NOMO-1 treated with DMSO at 0.1 percent for 48 hours (cell line): Measurements from ENCODE around the gene FNDC3B.
"Not testable (repeated sequence)": the region's sequence is repeated elsewhere in the genome, so short reads cannot be mapped to it uniquely, and the experiment has no call there.

ENCODE experiments used
- DNase-seq: peaks from one replicate; lab custom pipeline; 2025; ENCODE audit not compliant: unreplicated experiment; lab: John Stamatoyannopoulos, UW

FNDC3B gene

DNA sequence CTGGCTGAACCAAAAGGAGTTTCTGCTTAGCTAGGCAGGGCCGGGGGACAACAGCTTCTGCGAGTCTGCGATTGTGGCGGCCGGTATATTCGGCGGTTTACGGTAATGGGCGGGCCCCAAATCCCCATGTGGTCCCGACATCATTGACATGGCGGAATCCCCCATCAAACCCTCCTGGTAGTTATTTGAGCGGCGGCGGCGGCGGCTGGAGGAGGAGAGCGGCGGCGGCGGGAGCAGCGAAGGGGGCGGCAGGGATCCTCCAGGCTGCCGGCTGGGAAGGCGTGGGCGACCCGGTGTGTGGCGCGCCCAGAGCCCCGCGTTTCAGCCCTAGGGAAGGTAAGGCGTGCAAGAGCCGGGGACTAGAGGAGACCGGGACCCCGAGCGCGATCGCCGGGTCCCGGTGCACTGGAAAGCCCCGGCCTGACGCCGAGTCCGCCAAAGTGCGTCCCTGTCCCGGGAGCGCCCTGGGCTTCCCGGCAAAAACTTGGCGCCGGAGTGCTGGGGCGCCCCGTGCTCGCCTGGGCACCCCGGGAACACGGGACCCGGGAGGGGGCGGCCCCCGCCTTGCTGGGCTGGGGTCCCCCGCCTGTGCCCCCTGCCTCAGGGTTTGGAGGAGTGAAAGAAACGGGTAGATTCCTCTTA lies at the start of gene FNDC3B:
Gene FNDC3B (plus strand): TSS at position 143 of the 642 bp plus-strand sequence. CDS start 72,902 bp downstream, outside the sequence.
- peak; percentile 98 for DNase-seq

DNA sequence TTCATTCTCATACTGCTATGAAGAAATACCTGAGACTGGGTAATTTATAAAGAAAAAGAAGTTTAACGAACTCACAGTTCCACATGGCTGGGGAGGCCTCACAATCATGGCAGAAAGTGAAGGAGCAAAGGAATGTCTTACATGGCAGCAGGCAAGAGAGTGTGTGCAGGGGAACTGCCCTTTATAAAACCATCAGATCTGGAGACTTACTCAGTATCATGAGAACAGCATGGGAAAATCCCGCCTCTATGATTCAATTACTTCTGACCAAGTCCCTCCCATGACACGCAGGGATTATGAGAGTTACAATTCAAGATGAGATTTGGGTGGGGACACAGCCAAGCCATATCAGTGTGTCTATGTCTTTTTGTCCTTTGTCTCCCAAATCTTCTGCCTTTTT lies 49.1 kb upstream of the FNDC3B start:
- not testable (repeated sequence) for DNase-seq

DNA sequence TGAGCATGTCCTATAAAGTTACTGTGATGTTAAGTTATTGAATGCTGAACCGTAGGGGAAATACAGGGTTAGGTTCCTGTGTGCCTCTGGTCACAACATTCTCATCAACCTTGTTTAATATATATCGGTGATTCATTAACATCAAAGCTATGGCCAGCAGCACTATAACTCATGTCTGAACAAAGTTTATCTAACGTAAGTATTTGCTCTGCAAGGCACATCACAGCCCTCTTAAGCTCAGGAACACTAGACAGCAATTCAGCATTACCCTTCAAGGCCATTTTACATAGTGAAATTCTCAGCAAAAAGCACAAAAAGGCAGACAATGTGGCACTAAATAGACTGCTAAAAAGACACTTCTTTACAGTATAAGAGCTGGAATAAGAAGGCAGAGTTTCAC lies 48.2 kb upstream of the FNDC3B start:
- DNase-seq, result no peak

DNA sequence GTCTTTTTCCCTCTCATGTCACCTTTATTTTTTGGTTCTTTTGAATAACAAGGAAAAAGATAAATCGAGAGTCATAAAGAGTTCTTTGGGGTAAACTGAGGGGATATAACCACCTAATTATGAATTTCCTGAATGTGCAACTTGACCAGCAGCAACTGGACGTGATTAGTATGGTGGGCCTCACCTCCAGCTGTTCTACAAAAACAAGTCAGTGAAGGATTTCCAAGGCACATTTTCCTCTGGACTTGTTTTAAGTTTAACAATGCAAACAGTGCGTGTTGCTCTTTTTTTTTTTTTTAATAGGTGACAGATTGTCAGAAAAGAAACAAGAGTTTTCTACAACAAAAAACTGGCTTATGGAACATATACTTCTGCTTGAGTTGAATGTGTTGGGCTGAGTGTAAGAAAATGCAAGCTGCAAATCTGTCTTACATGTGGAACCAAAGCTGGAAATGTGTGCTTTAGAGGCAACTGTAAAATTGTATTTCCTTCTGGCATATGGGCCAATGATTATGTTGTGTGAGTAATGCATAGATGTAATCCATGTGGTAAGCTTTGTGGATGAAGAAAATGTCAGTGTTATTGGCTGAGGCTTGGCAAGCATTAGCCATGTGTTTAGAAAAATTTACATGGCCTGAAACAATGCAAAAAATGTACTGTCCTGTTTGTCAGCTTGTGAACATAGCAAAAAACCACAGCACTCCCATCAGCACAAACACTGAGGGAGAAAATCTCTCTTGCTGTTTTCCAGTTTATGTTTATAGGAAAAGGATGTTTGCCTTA lies 44.5 kb upstream of the FNDC3B start:
- DNase-seq, result no peak

DNA sequence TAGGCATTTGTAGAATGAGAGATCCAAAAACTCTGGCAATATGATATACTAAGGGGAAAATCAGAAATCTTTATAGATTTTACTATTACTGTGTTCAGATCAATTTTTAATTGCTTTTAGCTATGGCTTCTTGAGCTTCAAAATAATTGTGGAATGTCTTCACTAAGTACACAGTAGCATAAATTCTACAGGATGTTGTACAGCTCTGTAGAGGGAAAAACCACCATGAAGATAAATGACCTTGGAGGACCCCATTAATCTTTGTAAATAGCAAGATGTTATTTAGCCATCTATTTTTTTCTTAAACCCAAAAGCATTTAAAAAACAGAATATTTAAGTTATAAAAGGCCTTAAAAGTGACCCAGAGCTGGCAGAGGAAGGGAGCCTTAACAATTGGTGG lies 43.9 kb upstream of the FNDC3B start:
- no peak for DNase-seq

DNA sequence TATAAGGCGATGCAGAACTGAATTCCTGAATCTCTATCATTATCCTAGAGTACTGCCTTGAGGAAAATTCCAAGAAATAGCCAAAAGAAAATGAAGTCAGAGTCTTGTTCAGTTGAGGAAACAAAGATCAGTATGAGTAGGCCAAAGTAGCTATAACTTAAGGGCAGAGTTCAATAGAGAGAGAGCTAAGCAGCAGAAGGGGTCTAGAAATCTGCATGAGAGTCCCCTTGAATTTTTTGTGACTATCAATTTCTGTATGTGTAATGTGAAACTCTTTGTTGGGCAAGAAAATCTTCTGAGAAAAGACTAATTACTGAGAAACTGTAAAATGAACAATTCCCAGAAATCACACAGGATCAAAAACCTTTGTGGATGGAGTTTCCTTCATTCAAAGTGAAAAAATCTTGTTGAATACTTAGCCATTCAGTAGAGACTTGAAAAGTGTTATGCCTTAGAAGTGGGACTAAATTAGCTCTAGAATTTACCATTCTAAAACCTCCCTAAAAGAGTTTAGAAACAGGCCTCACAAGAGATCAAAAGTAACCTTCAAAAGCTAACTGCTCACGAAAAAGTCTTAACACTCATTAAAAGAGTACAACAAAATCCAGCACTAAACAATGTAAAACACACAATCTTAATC lies 43.1 kb upstream of the FNDC3B start:
- DNase-seq, result no peak

DNA sequence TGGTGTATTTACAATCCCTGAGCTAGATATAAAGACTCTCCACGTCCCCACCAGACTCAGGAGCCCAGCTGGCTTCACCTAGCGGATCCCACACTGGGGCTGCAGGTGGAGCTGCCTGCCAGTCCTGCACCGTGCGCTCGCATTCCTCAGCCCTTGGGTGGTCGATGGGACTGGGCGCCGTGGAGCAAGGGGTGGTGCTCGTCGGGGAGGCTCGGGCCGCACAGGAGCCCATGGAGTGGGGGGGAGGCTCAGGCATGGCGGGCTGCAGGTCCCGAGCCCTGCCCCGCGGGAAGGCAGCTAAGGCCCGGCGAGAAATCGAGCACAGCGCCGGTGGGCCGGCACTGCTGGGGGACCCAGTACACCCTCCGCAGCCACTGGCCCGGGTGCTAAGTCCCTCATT lies 40.6 kb upstream of the FNDC3B start:
- DNase-seq, result not testable (repeated sequence)

DNA sequence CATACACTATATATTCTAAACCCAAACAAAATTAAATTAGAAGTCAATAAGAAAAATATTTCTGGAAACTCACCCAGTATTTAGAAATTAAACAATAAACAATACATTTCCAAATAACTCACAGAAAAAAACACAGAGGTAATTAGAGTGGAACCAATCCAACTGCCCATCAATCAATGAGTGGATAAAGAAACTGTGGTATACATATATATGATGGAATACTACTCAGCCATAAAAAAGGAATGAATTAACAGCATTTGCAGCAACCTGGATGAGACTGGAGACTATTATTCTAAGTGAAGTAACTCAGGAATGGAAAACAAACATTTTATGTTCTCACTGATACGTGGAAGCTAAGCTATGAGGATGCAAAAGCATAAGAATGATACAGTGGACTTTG lies 37.8 kb upstream of the FNDC3B start:
- DNase-seq, result not testable (repeated sequence)

DNA sequence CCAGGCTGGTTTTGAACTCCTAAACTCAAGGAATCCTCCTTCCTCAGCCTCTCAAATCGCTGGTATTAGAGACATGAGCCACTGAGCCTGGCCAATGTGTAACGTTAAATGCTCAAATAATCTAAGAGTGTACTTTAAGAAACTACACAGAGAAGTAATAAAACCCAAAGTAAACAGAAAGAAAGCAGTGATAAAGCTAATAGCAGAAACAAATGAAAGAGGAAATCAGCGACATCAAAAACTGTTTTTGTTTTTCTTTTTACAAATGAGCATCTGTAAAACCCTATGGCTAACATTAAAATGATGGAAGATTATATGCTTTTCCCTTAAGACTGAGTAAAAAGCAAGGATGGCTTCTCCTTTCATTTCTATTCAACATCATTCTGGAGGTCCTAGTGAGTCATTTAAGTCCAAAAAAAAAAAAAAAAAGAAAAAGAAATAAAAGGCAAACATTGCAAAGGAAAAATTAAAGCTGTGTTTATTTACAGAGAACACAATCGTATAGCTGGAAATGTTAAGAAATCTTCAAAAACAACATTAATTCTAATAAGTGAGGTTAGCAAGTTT lies 36.8 kb upstream of the FNDC3B start:
- no peak for DNase-seq

DNA sequence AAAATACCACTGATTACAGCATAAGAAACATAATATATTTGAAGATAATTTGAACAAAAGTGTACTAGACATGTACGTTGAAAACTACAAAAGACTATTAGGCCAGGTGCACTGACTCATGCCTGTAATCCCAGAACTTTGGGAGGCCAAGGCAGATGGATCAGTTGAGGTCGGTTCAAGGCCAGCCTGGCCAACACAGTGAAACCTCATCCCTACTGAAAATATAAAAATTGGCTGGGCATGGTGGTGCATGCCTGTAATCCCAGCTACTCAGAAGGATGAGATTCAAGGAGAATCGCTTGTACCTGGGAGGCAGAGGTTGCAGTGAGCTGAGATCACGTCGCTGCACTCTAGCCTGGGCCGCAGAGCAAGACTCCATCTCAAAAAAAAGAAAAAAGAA lies 36.2 kb upstream of the FNDC3B start:
- no peak for DNase-seq

DNA sequence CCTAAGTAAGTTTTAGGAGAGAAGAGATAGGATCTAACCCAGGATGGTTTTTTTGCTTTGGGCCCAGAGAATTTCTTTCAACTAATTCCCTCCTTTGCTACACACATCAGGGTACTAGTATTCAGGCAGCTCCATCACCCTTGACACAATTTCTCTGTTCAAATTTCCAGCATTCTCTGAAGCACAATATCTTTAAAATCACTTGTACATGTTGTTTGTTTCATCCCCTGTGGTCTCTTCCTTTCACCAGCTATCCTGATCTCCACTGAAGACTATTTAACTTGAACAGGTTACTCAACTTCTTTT lies 32.4 kb upstream of the FNDC3B start:
- DNase-seq, result no peak

DNA sequence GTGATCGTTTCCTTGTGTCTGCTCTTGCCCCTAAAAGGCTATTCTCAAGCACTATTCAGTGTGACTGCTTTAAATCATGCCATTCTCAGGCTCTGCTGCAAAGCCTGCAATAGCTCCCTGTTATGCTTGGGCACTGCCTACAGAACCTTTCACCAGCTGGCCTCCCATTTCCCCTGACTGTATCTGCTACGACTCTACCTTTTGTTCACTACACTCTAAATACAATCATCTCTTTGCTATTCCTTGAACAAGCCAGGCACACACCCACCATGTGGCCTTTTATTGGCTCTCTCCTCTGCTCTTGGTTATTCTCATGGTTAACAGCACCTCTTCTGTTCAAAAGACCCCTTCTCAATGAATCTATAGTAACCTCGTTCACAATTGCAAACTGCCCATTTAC lies 29.6 kb upstream of the FNDC3B start:
- no peak for DNase-seq

DNA sequence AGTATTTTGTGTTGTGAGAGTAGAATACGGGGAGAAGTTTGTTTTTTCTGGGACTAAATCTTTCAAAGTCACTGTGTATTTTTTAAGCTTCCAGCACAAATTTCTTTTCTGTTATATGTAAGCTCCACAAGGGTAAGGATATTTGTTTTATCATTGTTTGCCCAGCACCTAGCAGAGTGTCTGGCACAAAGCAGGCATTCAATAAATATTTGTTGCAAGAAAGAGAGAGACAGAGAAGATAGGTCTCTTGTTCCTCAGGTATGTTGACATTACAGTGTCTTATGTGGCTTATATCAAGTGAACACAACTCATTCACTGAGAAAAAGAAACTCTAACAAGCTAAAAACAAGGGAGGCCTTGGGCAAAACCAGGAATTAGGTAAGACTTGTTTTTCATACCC lies 26.6 kb upstream of the FNDC3B start:
- DNase-seq, result no peak

DNA sequence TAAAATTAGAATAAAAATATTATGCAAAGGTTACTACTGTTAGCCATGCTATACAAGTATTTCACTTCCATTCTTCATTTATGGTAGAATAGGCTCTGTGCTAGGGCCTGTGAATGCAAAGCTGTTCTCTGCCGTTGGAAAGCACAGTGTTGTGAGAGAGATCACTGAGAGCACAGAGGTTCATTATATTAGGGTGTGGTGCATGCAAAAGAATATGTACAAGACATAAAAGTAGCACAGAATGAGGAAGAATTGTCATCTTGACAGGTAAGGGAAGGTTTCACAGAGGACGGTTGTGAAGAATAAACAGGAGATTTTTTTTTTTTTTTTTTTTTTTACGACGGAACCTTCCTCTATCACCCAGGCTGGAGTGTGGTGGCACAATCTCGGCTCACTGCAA lies 25.2 kb upstream of the FNDC3B start:
- no peak for DNase-seq

DNA sequence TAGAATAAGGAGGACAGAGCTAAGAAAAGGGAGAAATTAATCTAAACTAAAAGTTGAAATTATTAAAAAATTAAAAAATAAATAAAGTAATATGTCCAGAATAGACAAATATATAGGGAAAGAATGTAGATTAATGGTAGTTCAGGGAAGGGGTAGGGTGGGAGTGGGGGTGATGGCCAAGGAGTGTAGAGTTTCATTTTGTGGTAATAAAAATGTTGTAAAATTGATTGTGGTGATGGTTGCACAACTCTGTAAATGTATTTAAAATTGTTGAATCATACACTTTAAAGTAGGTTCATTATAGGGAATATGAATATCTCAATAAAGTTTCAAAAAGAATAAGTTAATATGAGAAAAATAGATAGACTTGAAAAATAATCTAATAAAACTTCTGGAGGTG lies 21.0 kb upstream of the FNDC3B start:
- peak; percentile 24 for DNase-seq

DNA sequence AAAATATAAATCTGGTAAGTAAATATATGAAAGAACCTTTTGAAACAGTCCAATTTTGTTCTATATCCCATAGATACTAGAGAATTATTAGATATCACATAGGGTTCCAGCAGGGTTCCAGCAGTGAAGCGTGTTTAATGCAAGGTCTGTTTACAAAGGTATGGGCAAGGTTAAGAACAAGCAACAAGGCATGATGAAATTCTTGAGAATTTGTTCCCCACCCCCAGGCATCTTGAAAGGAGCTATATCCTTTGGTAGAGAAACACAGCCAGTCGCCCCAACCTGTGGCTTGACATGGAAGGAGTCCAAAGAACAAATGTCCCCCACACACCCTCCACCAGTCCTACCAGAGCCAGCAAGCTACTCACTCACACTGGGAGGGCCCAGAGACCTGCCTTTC lies 18.6 kb upstream of the FNDC3B start:
- DNase-seq, result no peak

DNA sequence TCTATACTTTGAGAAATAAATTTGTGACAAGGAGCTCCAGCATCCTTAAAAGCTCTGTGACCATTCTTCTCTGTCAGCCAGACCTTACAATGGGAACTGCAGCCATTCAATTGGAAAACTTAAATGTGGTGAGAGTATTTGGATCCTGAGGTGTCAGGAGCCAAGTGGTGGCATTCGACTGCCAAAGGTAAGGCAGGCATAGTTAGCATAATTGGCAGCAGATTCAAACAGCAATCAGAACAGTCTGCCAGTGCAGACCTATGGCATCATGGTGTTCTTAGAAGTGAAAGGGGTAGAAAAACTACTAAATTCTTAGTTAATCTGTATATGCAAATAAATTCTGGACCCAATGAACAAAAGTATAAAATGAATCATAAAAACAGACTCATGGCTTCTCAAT lies 18.2 kb upstream of the FNDC3B start:
- DNase-seq, result no peak

DNA sequence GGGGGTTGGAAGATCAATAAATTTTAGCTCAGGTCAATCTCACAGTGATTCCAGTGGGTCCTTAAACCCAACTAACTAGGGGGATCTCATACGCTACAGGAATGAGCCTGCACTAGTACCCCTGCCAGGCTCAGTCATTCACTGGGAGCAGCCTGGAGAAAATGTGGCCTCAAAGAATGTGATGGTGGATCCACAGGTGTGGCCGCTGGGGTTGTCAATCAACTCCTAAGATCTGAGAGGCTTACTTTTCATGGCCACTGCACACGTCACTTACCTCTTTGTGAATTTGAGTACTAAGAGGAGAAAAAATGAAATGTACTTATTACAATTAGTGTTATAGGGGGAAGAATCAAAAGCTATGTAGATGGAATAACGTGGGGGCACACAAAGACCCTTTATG lies 17.5 kb upstream of the FNDC3B start:
- DNase-seq, result no peak

DNA sequence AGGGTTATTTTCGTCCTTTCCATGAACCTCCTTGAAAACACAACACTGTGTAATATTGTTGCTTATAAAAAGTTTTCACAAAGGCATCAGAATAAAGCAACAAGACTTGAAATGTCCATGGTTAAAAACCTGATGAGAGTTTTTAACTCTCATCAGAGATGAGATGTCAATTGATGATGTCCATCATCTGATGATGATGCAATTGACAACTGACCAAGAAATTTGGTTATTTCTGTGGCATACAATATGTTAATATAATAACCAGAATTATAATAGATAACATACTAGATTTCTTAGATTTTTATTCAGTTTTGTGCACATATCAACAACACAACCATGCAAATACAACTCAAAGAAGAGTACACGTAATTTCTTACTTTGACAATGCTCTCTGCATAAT lies 15.5 kb upstream of the FNDC3B start:
- no peak for DNase-seq

DNA sequence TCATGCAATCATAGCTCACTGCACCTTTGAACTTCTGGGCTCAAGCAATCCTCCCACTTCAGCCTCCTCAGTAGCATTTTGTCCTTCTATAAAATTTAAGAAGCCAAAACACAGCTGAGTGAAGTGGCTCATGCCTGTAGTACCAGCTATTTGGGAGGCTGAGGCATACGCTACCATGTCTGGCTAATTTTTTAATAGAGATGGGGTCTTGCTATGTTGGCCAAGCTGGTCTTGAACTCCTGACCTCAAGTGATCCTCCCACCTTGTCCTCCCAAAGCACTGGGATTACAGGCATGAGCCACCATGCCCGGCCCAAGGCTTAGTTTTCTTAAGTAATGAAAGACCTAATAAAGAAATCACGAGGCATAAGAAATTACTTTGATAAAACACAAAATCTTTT lies 14.7 kb upstream of the FNDC3B start:
- no peak for DNase-seq

DNA sequence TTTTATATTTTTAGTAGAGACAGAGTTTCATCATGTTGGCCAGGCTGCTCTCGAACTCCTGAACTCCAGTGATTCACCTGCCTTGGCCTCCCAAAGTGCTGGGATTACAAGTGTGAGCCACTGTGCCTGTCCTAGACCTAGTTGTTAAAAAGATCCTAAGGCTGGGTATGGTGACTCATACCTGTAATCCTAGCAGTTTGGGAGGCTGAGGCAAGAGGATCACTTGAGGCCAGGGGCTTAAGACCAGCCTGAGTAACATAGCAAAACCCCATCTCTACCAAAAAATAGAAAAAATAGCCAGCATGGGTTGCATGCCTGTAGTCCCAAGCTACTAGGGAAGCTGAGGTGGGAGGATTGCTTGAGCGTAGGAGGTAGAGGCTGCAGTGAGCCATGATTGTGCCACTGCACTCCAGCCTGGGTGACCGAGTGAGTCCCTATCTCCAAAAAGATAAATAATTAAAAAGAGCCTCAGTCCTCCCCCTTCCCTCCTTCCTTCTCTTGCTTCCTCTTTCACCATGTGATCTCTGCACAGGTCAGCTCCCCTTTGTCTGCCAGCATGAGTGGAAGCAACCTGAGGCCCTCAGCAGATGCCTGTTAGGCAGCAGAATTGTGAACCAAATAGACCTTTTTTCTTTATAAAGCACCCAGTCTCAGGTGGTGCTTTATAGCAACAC lies 9.8 kb upstream of the FNDC3B start:
- peak; percentile 44 for DNase-seq

DNA sequence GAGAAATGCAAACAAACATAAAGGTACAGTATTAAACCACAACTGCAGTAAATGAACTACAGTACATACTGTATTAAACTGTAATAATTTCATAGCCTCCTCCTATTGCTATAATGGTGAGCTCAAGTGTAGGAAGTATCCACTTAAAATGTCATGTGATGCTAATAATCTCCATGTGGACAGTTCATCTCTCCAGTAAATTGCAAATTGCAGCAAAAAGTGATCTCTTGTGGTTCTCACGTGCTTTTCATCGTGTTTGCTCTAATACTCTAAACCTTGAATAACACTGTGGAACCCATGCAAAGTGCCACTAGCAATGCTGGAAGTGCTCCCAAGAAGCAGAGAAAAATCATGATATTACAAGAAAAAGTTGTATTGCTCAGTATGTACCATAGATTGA lies 9.2 kb upstream of the FNDC3B start:
- DNase-seq, result no peak
